Activated CD4-positive, alpha-beta T cell treated with anti-CD3 and anti-CD28 coated beads for 24 hours (primary cell): Measurements from ENCODE around the gene AQP12A.

Experiments used
- DNase-seq, 2 donors: peaks; one replicate each; pipeline ENCODE4 v3.0.0-alpha.2; 2020; ENCODE audit warnings: low read depth in 2 of 2

Gene AQP12A

GRCh38 chr2:240745456-240745855, 53.8 kb downstream of the AQP12A start:
- DNase-seq, result no peak

GRCh38 chr2:240745962-240746361, 54.3 kb downstream of the AQP12A start:
- DNase-seq, result no peak

- DNase-seq, result no peak
These were observed 55.0 kb downstream of the AQP12A start for GRCh38 chr2:240746671-240747070.

GRCh38 chr2:240747256-240747655, 55.6 kb downstream of the AQP12A start:
- DNase-seq, result no peak
